Measurements from ENCODE around the gene BHLHE23.

The BHLHE23 gene

DNA sequence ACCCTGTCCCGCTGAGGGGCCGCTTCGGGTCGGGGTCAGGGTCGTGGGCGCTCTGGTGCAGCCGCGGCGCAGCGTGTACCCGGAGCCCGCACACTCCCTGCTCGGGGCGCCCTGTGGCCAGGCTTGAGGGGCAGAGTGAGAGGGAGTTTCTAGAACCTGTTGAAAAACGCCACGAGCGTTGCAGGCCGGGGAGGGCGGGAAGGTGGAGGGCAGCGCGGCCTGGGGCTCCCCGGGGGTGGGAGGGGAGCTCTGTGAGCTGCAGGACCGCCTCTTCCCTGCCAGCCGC lies 539 bp upstream of the BHLHE23 start:
- no peak for TF ChIP-seq CTCF (conservative IDR thresholded peaks at IDR 0.05; ENCODE audit: low read depth, low read length)
- H3K4me3 ChIP-seq (ENCODE audit: low read length): no peak overlapping the region
- DNase-seq (ENCODE audit: low read depth): no peak

GRCh38 chr20:63005862-63006539 lies 763 bp downstream of the BHLHE23 start:
- no peak for DNase-seq (ENCODE audit: low read depth)
- TF ChIP-seq CTCF (conservative IDR thresholded peaks at IDR 0.05; ENCODE audit: low read depth, low read length): no peak
- H3K4me3 ChIP-seq (ENCODE audit: low read length): no peak overlapping the region

GRCh38 chr20:63005365-63005861 lies 1.4 kb downstream of the BHLHE23 start:
- no peak for DNase-seq (ENCODE audit: low read depth)
- no peak overlapping the region for H3K4me3 ChIP-seq (ENCODE audit: low read length)
- TF ChIP-seq CTCF (conservative IDR thresholded peaks at IDR 0.05; ENCODE audit: low read depth, low read length): no peak

DNA sequence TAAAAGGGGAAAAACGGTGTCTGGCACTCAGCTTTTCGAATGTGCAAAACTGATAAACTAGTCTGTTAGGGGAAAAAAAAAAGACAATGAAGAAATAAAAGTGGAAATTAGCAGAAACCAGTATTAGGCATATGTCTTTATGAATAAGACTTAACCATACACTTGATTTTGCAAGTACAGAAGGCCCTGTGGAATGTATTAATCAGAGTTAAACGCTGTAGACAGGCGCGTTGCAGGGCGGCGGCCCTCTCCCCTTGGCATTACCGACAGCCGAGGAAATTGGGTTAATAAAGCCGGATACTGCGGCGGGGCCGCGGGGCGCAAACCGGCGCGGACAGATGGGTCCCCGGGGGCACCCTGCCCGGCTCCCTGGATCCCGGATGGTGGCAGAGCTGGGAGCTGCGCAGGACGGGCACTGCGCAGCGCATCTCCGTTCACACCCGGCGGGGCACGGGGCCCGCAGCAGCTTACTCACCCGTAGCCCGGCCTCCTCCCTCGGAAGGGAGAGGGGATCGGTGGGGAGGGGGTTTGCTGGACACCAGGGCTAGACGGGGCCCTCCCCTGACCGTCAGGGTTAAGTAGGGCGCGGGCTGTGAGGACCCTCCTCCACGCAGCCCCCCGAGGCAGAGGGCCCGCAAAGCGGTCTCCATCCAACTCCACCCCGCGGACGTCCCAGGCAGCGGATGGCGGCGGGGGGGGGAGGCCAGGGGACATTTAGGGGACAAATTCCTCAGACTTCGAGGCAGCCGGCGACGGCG lies 2.0 kb downstream of the BHLHE23 start:
- no peak for DNase-seq (ENCODE audit: low read depth)
- H3K4me3 ChIP-seq (ENCODE audit: low read length): no peak overlapping the region
- TF ChIP-seq CTCF (conservative IDR thresholded peaks at IDR 0.05; ENCODE audit: low read depth, low read length): no peak

DNA sequence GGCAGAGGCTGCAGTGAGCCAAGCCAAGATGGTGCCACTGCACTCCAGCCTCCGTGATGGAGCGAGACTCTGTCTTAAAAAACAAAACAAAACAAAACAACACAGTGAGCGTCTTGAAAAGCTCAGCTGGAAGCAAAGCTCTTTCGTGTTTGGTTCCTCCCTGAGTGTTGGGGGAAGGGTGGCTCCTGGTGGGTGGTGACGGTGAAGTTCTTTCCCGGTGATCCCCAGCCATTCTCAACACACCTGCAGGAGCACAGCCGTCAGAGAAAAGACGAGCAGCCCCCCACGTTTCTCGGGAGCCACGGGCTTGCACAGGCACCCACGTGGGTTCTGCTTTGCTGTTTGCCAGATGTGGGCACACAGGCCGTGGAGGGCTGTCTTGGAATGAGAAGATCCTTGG lies 3.2 kb downstream of the BHLHE23 start:
- TF ChIP-seq CTCF (conservative IDR thresholded peaks at IDR 0.05; ENCODE audit: low read depth, low read length): no peak
- H3K4me3 ChIP-seq (ENCODE audit: low read length): no peak overlapping the region
- DNase-seq (ENCODE audit: low read depth): no peak

- no peak for TF ChIP-seq CTCF (conservative IDR thresholded peaks at IDR 0.05; ENCODE audit: low read depth, low read length)
- no peak for DNase-seq (ENCODE audit: low read depth)
- H3K4me3 ChIP-seq (ENCODE audit: low read length): no peak overlapping the region
These were observed 4.3 kb downstream of the BHLHE23 start for GRCh38 chr20:63002511-63002910.

DNA sequence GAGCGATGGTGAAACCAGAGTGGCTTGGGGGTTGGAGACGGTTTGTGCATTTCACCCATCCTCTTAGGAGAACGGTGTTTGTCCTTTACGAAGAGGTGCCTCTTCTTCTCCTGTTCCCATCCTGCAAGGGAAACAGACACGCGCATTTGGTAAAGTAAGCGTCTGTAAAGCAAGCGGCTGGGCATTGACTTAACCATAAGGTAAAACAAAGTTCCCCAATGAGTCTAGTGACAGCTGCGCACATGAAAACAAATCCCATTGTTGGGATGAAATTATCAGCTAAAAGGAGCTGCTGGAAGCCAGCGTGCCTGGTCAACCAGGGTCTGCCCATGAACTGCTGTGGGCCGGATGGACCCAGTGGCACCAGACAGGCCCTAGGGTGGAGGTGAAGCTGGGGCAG lies 5.8 kb downstream of the BHLHE23 start:
- DNase-seq (ENCODE audit: low read depth): no peak
- no peak overlapping the region for H3K4me3 ChIP-seq (ENCODE audit: low read length)
- no peak for TF ChIP-seq CTCF (conservative IDR thresholded peaks at IDR 0.05; ENCODE audit: low read depth, low read length)

All from retinal pigment epithelial cell (primary cell).